A673 (cell line): Measurements from ENCODE around the gene UBL5. TPM values are rescaled to one million over a fixed set of nuclear protein-coding genes. Genes with fewer than 3 reads are reported as not detected.

Experiments
- BruUV-seq: library from RNA; stranded (reverse); fragments of 400-500 nt; replicated peaks from 2 replicates; lab custom pipeline; 2021; lab: Mats Ljungman, UMichigan
- CTCF ChIA-PET: fragments of 300-600 bp; sonication (Branson Sonifier 250); formaldehyde crosslinking; loops from one replicate; lab custom pipeline; 2022; ENCODE audit warnings: antibody characterized with exemption; lab: Charles Lee
- POLR2A ChIA-PET: fragments of 300-600 bp; sonication (Branson Sonifier 250); formaldehyde crosslinking; loops from one replicate; lab custom pipeline; 2022; ENCODE audit warnings: antibody characterized with exemption; ENCODE audit not compliant: low non-redundant PET; lab: Charles Lee
- DNase-seq: peaks from one replicate; pipeline ENCODE4 v3.0.0-alpha.2; 2015; ENCODE audit warnings: low spot score
- H3K27ac ChIP-seq: fragments of 200-600 bp; sonication (generic); 2 replicates; pipeline ENCODE4 v1.5.1; 2016; ENCODE audit warnings: mixed run types, low read depth, mild to moderate bottlenecking, mixed read lengths, antibody characterized with exemption, low read length; ENCODE audit not compliant: poor library complexity, severe bottlenecking
- H3K27me3 ChIP-seq: fragments of 200-600 bp; sonication (generic); replicated peaks from 2 replicates; pipeline ENCODE4 v1.6.1; 2017; ENCODE audit warnings: mixed run types, low read depth, mild to moderate bottlenecking, mixed read lengths, antibody characterized with exemption, low read length; ENCODE audit not compliant: insufficient read depth, poor library complexity
- H3K36me3 ChIP-seq: fragments of 200-600 bp; sonication (generic); 2 replicates; pipeline ENCODE4 v1.6.1; 2016; ENCODE audit warnings: mixed run types, mild to moderate bottlenecking, mixed read lengths, antibody characterized with exemption, low read length; ENCODE audit not compliant: insufficient read depth, poor library complexity, severe bottlenecking
- H3K4me1 ChIP-seq: fragments of 200-600 bp; sonication (generic); 2 replicates; pipeline ENCODE4 v1.6.1; 2017; ENCODE audit warnings: mixed run types, mild to moderate bottlenecking, mixed read lengths, antibody characterized with exemption, low read length; ENCODE audit not compliant: insufficient read depth, poor library complexity, severe bottlenecking
- H3K4me3 ChIP-seq: fragments of 200-600 bp; sonication (generic); 2 replicates; pipeline ENCODE4 v1.5.1; 2016; ENCODE audit warnings: low read depth, mixed run types, mild to moderate bottlenecking, mixed read lengths, low read length; ENCODE audit not compliant: poor library complexity, severe bottlenecking
- H3K9me3 ChIP-seq: fragments of 200-600 bp; sonication (generic); 2 replicates; pipeline ENCODE4 v1.6.1; 2016; ENCODE audit warnings: mixed run types, low read depth, mild to moderate bottlenecking, mixed read lengths, antibody characterized with exemption, low read length; ENCODE audit not compliant: poor library complexity, severe bottlenecking
- EZH2 ChIP-seq: fragments of 200-600 bp; sonication (generic); IDR thresholded peaks from 2 replicates; pipeline ENCODE4 v1.6.1; 2017; ENCODE audit warnings: borderline replicate concordance, low read depth, mild to moderate bottlenecking, mixed read lengths, antibody characterized with exemption, low read length; ENCODE audit not compliant: poor library complexity, severe bottlenecking
- intact Hi-C: fragments of 100-400 bp; cut with micrococcal nuclease; formaldehyde crosslinking; loops from one replicate; pipeline ENCODE4 v1.10.0; 2022; ENCODE audit not compliant: unreplicated experiment
- total RNA-seq: library from RNA; stranded (reverse); gene quantifications from 2 replicates; pipeline ENCODE4 v1.2.3, GENCODE V29; 2021
- TF ChIP-seq, protein P1 (sequence below): fragments of 300-800, 200-600 bp; sonication (generic); conservative IDR thresholded peaks from 2 replicates; pipeline ENCODE4 v1.5.1; 2017; ENCODE audit warnings: low read depth, mild to moderate bottlenecking, antibody characterized with exemption, low read length, moderate library complexity, mixed read lengths

UBL5 gene
- total RNA-seq, 1 experiment from 2014 or later, result 383 TPM

GRCh38 chr19:9834726-9835506 is 7.2 kb downstream of the UBL5 start, which contains the start of gene PIN1:
Gene PIN1, plus strand, starts transcription at chr19:9835318. Its CDS starts 27 bp downstream, at chr19:9835345.
- no peaks in the 10 kb centered on the region for H3K27me3 ChIP-seq
- peak within 1 kb of the TSS; percentile 85 for H3K27ac ChIP-seq
- ChIA-PET CTCF (no interaction called here), POLR2A (interaction anchor here (0.6 kb wide), 2 partner anchors 8 to 16 kb away, joined by 4 to 5 read pairs; partner anchors contain the start of gene FBXL12)
- intact Hi-C loops, result no loop called here
- H3K36me3 ChIP-seq, result peaks cover 20% of the 10 kb centered on the region
- TF ChIP-seq EZH2, result no peak
- TF ChIP-seq, protein P1, sequence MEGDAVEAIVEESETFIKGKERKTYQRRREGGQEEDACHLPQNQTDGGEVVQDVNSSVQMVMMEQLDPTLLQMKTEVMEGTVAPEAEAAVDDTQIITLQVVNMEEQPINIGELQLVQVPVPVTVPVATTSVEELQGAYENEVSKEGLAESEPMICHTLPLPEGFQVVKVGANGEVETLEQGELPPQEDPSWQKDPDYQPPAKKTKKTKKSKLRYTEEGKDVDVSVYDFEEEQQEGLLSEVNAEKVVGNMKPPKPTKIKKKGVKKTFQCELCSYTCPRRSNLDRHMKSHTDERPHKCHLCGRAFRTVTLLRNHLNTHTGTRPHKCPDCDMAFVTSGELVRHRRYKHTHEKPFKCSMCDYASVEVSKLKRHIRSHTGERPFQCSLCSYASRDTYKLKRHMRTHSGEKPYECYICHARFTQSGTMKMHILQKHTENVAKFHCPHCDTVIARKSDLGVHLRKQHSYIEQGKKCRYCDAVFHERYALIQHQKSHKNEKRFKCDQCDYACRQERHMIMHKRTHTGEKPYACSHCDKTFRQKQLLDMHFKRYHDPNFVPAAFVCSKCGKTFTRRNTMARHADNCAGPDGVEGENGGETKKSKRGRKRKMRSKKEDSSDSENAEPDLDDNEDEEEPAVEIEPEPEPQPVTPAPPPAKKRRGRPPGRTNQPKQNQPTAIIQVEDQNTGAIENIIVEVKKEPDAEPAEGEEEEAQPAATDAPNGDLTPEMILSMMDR, result peak; percentile 59
- H3K4me1 ChIP-seq, result no peaks in the 10 kb centered on the region
- no TSS peak for BruUV-seq
- peak within 1 kb of the TSS; percentile 99 for H3K4me3 ChIP-seq
- H3K9me3 ChIP-seq, result no peaks in the 10 kb centered on the region
- peak; percentile 99 for DNase-seq

DNA sequence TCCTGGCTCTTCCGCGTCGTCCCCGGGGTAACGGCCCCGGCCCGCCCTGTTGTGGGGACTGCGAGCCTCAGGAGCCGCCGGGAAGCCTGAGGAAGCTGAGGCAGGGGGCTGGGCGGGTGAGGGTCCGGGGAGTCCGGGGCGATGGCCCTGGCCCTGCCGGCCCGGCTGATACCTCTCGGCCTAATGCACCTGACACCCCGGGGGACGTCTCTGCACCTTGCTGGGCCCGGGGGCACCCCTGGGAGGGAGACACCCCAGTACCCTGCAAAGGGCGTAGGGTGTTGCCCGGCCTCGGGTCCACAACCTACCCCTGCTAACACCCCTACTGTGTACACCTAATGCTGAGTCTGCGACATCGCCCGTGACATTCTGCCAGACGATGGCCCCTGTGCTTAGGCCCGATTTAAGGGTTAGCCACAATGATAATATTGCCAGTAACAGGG is 7.8 kb downstream of the UBL5 start:
- H3K4me1 ChIP-seq, result no peaks in the 10 kb centered on the region
- no TSS peak for BruUV-seq
- ChIA-PET CTCF (no interaction called here), POLR2A (interaction anchor here (0.6 kb wide), 1 partner anchor 17 kb away, joined by 5 read pairs; the partner anchor contains the start of gene FBXL12)
- no peak for DNase-seq
- H3K27ac ChIP-seq, result peak overlapping the region; percentile 85
- no peaks in the 10 kb centered on the region for H3K27me3 ChIP-seq
- peak overlapping the region; percentile 99 for H3K4me3 ChIP-seq
- intact Hi-C loops, result no loop called here
- no peaks in the 10 kb centered on the region for H3K9me3 ChIP-seq
- TF ChIP-seq, protein P1, result no peak
- no peak for TF ChIP-seq EZH2
- peaks cover 15% of the 10 kb centered on the region for H3K36me3 ChIP-seq

- Histone ChIP-seq H3K4me3 (peak overlapping the region; percentile 99), H3K27ac (peak overlapping the region; percentile 85), H3K36me3 (peaks cover 18% of the 10 kb centered on the region), H3K27me3 (no peaks in the 10 kb centered on the region), H3K9me3 (no peaks in the 10 kb centered on the region), H3K4me1 (no peaks in the 10 kb centered on the region)
- intact Hi-C loops, result no loop called here
- ChIA-PET CTCF (interaction anchor here (0.5 kb wide), 1 partner anchor 11 kb away, joined by 3 read pairs; no protein-coding TSS in a partner anchor), POLR2A (no interaction called here)
- no TSS peak for BruUV-seq
- peak; percentile 60 for DNase-seq
- no peak for TF ChIP-seq EZH2
- TF ChIP-seq, protein P1, result no peak
Measured at GRCh38 chr19:9836021-9836420, 8.3 kb downstream of the UBL5 start.
